IMR-90 (cell line): ENCODE results near the gene WBP1. TPM values are rescaled to one million over a fixed set of nuclear protein-coding genes. Genes with fewer than 3 reads are reported as not detected.
A peak's percentile ranks its signal among the peaks of the same experiment; 100 is the strongest.

Experiments
- ATAC-seq: fragments of 200-7000 bp; cut with Tn5 transposase; 2 replicates; pipeline ENCODE4 v1.9.1; 2020; ENCODE audit warnings: low read depth, mild to moderate bottlenecking, moderate library complexity
- BruUV-seq: library from RNA; stranded (reverse); fragments of 400-500 nt; replicated peaks from 2 replicates; lab custom pipeline; 2021; lab: Mats Ljungman, UMichigan
- CTCF ChIA-PET: fragments of 300-600 bp; formaldehyde crosslinking; extraction: SDS; loops from one replicate; lab custom pipeline; 2021; ENCODE audit warnings: antibody characterized with exemption; lab: Yijun Ruan, JAX
- POLR2A ChIA-PET: fragments of 300-600 bp; sonication (Branson Sonifier 250); formaldehyde crosslinking; loops from one replicate; lab custom pipeline; 2022; ENCODE audit warnings: antibody characterized with exemption; ENCODE audit not compliant: unreplicated experiment; lab: Charles Lee
- DNase-seq: peaks from one replicate; pipeline ENCODE4 v3.0.0; 2013
- H2AFZ ChIP-seq: replicated peaks from 2 replicates; pipeline ENCODE3; 2013; ENCODE audit warnings: low read length, mild to moderate bottlenecking; ENCODE audit not compliant: poor library complexity
- H2AK5ac ChIP-seq: 2 replicates; pipeline ENCODE4 v1.6.1; 2013; ENCODE audit warnings: low read depth, low read length, inconsistent platforms
- H2AK9ac ChIP-seq: replicated peaks from 2 replicates; pipeline ENCODE3; 2013; ENCODE audit warnings: mild to moderate bottlenecking, low read depth, low read length, moderate library complexity; ENCODE audit not compliant: poor library complexity
- H2BK120ac ChIP-seq: 2 replicates; pipeline ENCODE4 v1.6.1; 2013; ENCODE audit warnings: low read depth, low read length, inconsistent platforms
- H2BK15ac ChIP-seq: 3 replicates; pipeline ENCODE4 v1.6.1; 2013; ENCODE audit warnings: low read depth, low read length, inconsistent platforms
- H2BK20ac ChIP-seq: 2 replicates; pipeline ENCODE4 v1.6.1; 2013; ENCODE audit warnings: low read depth, mild to moderate bottlenecking, inconsistent platforms, low read length, moderate library complexity
- H2BK5ac ChIP-seq: 2 replicates; pipeline ENCODE4 v1.6.1; 2013; ENCODE audit warnings: mild to moderate bottlenecking, low read depth, low read length, inconsistent platforms; ENCODE audit not compliant: poor library complexity, severe bottlenecking
- H3K14ac ChIP-seq: replicated peaks from 2 replicates; pipeline ENCODE4 v1.6.1; 2013; ENCODE audit warnings: low read depth, low read length, inconsistent platforms
- H3K18ac ChIP-seq: 2 replicates; pipeline ENCODE4 v1.6.1; 2013; ENCODE audit warnings: low read depth, low read length, control low read depth
- H3K23ac ChIP-seq: 2 replicates; pipeline ENCODE4 v1.6.1; 2013; ENCODE audit warnings: low read depth, low read length, inconsistent platforms
- H3K27ac ChIP-seq: 2 replicates; pipeline ENCODE4 v1.5.1; 2013; ENCODE audit warnings: mild to moderate bottlenecking, control low read depth, low read length; ENCODE audit not compliant: insufficient read depth
- H3K27me3 ChIP-seq: 2 replicates; pipeline ENCODE4 v1.6.1; 2013; ENCODE audit warnings: low read length; ENCODE audit not compliant: control insufficient read depth, insufficient read depth
- H3K36me3 ChIP-seq: 2 replicates; pipeline ENCODE4 v1.6.1; 2013; ENCODE audit warnings: low read length, mixed read lengths; ENCODE audit not compliant: control insufficient read depth, insufficient read depth
- H3K4ac ChIP-seq: 2 replicates; pipeline ENCODE4 v1.6.1; 2013; ENCODE audit warnings: low read depth, low read length, inconsistent platforms
- H3K4me1 ChIP-seq: 2 replicates; pipeline ENCODE4 v1.6.1; 2013; ENCODE audit warnings: low read length, mixed read lengths; ENCODE audit not compliant: control insufficient read depth, insufficient read depth
- H3K4me2 ChIP-seq: 2 replicates; pipeline ENCODE4 v1.6.1; 2013; ENCODE audit warnings: low read depth, mild to moderate bottlenecking, control low read depth, low read length, moderate library complexity
- H3K4me3 ChIP-seq: 2 replicates; pipeline ENCODE4 v1.5.1; 2013; ENCODE audit warnings: low read depth, mild to moderate bottlenecking, control low read depth, low read length, moderate library complexity; ENCODE audit not compliant: insufficient read depth
- H3K56ac ChIP-seq: 2 replicates; pipeline ENCODE4 v1.6.1; 2013; ENCODE audit warnings: low read length, inconsistent platforms; ENCODE audit not compliant: insufficient read depth; ENCODE audit errors: extremely low read depth
- H3K79me1 ChIP-seq, 2 experiments: 2 replicates each; pipeline ENCODE4 v1.6.1; 2013; ENCODE audit warnings: low read length in 2 of 2, inconsistent platforms in 1 of 2, low read depth in 1 of 2
- H3K9ac ChIP-seq: 2 replicates; pipeline ENCODE4 v1.6.1; 2013; ENCODE audit warnings: low read depth, low read length, control low read depth
- H3K9me1 ChIP-seq: 2 replicates; pipeline ENCODE4 v1.6.1; 2013; ENCODE audit warnings: low read length, inconsistent platforms; ENCODE audit not compliant: insufficient read depth
- H3K9me3 ChIP-seq: 2 replicates; pipeline ENCODE4 v1.6.1; 2013; ENCODE audit warnings: low read length; ENCODE audit not compliant: control insufficient read depth, insufficient read depth
- H4K20me1 ChIP-seq: 2 replicates; pipeline ENCODE4 v1.6.1; 2013; ENCODE audit warnings: low read length, inconsistent platforms; ENCODE audit not compliant: insufficient read depth
- H4K5ac ChIP-seq: 2 replicates; pipeline ENCODE4 v1.6.1; 2013; ENCODE audit warnings: mild to moderate bottlenecking, low read depth, low read length, control low read depth
- H4K8ac ChIP-seq, 2 experiments: 2 replicates each; pipeline ENCODE4 v1.6.1; 2013; ENCODE audit warnings: low read depth in 2 of 2, low read length in 2 of 2, control low read depth in 1 of 2, inconsistent platforms in 1 of 2
- H4K91ac ChIP-seq: 2 replicates; pipeline ENCODE4 v1.6.1; 2013; ENCODE audit warnings: low read depth, low read length, inconsistent platforms; ENCODE audit not compliant: insufficient read depth
- BHLHE40 ChIP-seq: fragments of 150-350 bp; IDR thresholded peaks from 2 replicates; pipeline ENCODE4 v1.6.1; 2016; ENCODE audit warnings: mild to moderate bottlenecking, low read depth, low read length
- CEBPB ChIP-seq: IDR thresholded peaks from 2 replicates; pipeline ENCODE4 v1.6.1; 2012; ENCODE audit warnings: low read depth, low read length, improper control_type of control experiment
- CHD1 ChIP-seq: IDR thresholded peaks from 2 replicates; pipeline ENCODE4 v1.6.1; 2012; ENCODE audit warnings: low read depth, low read length, improper control_type of control experiment
- ELK1 ChIP-seq: fragments of 150-350 bp; IDR thresholded peaks from 2 replicates; pipeline ENCODE4 v1.6.1; 2016; ENCODE audit warnings: low read depth, mild to moderate bottlenecking, low read length, moderate library complexity, borderline replicate concordance
- FOS ChIP-seq: fragments of 150-350 bp; IDR thresholded peaks from 2 replicates; pipeline ENCODE4 v1.6.1; 2016; ENCODE audit warnings: low read depth, low read length
- MAFK ChIP-seq: IDR thresholded peaks from 2 replicates; pipeline ENCODE4 v1.6.1; 2012; ENCODE audit warnings: low read depth, low read length, improper control_type of control experiment
- MAZ ChIP-seq: IDR thresholded peaks from 2 replicates; pipeline ENCODE4 v1.6.1; 2012; ENCODE audit warnings: low read depth, mild to moderate bottlenecking, low read length, improper control_type of control experiment, moderate library complexity, borderline replicate concordance
- MXI1 ChIP-seq: IDR thresholded peaks from 2 replicates; pipeline ENCODE4 v1.6.1; 2012; ENCODE audit warnings: low read depth, mild to moderate bottlenecking, low read length, moderate library complexity, borderline replicate concordance
- NFE2L2 ChIP-seq: fragments of 150-350 bp; IDR thresholded peaks from 2 replicates; pipeline ENCODE4 v1.6.1; 2016; ENCODE audit warnings: low read depth, mild to moderate bottlenecking, low read length
- POLR2A ChIP-seq: IDR thresholded peaks from 2 replicates; pipeline ENCODE4 v1.6.1; 2012; ENCODE audit warnings: mild to moderate bottlenecking, low read depth, low read length
- RAD21 ChIP-seq: IDR thresholded peaks from 2 replicates; pipeline ENCODE4 v1.6.1; 2012; ENCODE audit warnings: low read length, improper control_type of control experiment
- RCOR1 ChIP-seq: IDR thresholded peaks from 2 replicates; pipeline ENCODE4 v1.6.1; 2012; ENCODE audit warnings: mild to moderate bottlenecking, low read length, improper control_type of control experiment; ENCODE audit not compliant: insufficient replicate concordance
- RFX5 ChIP-seq: IDR thresholded peaks from 2 replicates; pipeline ENCODE4 v1.8.0; 2012; ENCODE audit warnings: low read depth, mild to moderate bottlenecking, low read length, moderate library complexity
- SMC3 ChIP-seq: fragments of 150-350 bp; IDR thresholded peaks from 2 replicates; pipeline ENCODE4 v1.6.1; 2016; ENCODE audit warnings: low read depth, mild to moderate bottlenecking, antibody characterized with exemption, low read length, moderate library complexity
- USF2 ChIP-seq: fragments of 150-350 bp; IDR thresholded peaks from 2 replicates; pipeline ENCODE4 v1.6.1; 2017; ENCODE audit warnings: mild to moderate bottlenecking, antibody characterized with exemption, low read length, low read depth
- WGBS, 2 experiments: methylation state at CpG; one replicate each; pipeline versions ENCODE4 v1.1.5 to v1.1.7; 2013; ENCODE audit warnings: missing lambda C conversion rate in 2 of 2; ENCODE audit not compliant: insufficient read length in 1 of 2; ENCODE audit errors: extremely low coverage in 2 of 2; 5-methylcytosine and 5-hydroxymethylcytosine counted together
- dilution Hi-C: fragments of 300-500 bp; cut with HindIII; formaldehyde crosslinking; loops from one replicate; pipeline ENCODE4 v1.14.3; 2018; ENCODE audit warnings: low sequenced_read_pairs; ENCODE audit not compliant: unreplicated experiment
- in situ Hi-C: fragments of 300-500 bp; cut with MboI; formaldehyde crosslinking; loops from 3 replicates; pipeline ENCODE4 v1.14.3; 2019; ENCODE audit warnings: low sequenced_read_pairs, inconsistent platforms, mixed read lengths
- intact Hi-C: fragments of 100-400 bp; cut with micrococcal nuclease; formaldehyde crosslinking; loops from 2 replicates; pipeline ENCODE4 v1.10.0; 2022
- polyA plus RNA-seq, 3 experiments: library from polyadenylated mRNA; depleted of rRNA; stranded (reverse); fragments of >200 nt; gene quantifications; 2 replicates each; pipeline ENCODE4 v1.2.3, GENCODE V29; 2012; ENCODE audit warnings: low replicate concordance in 1 of 3
- total RNA-seq: library from RNA; depleted of rRNA; stranded (reverse); fragments of >200 nt; gene quantifications from 2 replicates; pipeline ENCODE4 v1.2.3, GENCODE V29; 2012

WBP1 gene
- total and polyA plus RNA-seq, 2 of the 4 experiments (the other 2 are of a cell fraction), result 22.9 to 78.5 TPM

DNA sequence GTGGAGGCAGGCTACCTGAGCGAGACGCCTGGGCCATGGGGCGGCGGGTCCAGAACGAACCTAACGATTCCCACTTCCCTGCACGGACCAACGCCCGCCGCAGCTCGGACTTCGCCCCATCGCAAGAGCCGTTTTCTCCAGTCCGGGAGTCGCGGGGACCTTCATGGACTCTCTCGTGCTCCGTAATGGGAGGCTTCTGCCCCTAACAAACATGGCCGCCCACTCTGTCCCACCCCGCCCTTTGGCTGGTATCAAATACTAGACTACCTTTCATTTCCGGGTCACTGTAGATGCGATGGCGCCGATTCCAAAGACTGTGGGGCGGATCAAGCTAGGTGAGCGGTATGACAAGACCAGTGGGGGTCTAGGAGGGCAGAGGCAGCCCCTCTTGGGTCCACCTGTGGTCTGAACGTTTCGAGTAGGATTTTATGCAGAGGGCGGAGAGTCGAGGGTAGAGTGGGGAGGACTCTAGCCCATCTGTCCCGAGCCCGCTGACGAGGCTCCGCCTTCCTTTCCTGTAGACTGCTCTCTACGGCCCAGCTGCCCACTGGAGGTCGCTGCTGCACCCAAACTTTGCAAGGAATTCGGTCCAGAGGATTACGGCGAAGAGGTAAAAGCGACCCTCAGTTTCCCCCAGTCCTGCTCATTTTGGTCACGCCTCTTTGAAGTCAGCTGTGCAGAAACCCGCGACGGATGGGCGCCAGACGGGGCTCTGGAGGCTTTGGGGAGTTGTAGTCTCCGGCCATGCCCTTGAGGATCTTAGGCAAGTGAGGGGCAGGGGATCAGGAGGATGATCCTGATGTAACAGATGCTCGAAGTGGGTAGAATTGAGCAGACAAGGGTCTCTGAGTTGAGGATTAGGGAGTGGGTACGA lies 24.8 kb downstream of the WBP1 start, which contains the start of the genes CCDC142 and TTC31:
CCDC142 (minus strand) TSS at position 198 of the 874 bp plus-strand sequence; CDS start at position 37, 161 bp downstream.
TTC31 (plus strand) TSS at position 281 of the 874 bp plus-strand sequence; CDS start at position 296, 15 bp downstream.
- Histone ChIP-seq H2BK120ac (peak within 1 kb of the TSS; percentile 98), H2BK20ac (peak within 1 kb of the TSS; percentile 93), H3K4me2 (peak within 1 kb of the TSS; percentile 97), H2AFZ (peak within 1 kb of the TSS; percentile 100), H3K27me3 (no peaks in the 10 kb centered on the region), H2BK5ac (peak within 1 kb of the TSS; percentile 92), H2AK5ac (peak within 1 kb of the TSS; percentile 73), H3K9me1 (peaks cover 7% of the 10 kb centered on the region; the same call in 1 of the 2 replicates), H3K4ac (peak within 1 kb of the TSS; percentile 97), H4K91ac (peak within 1 kb of the TSS; percentile 99), H2AK9ac (peak within 1 kb of the TSS; percentile 99), H4K8ac (peak within 1 kb of the TSS; percentile 79 to 100), H3K9ac (peak within 1 kb of the TSS; percentile 89), H3K14ac (peak within 1 kb of the TSS; percentile 99), H3K18ac (peak within 1 kb of the TSS; percentile 87), H3K23ac (peak within 1 kb of the TSS; percentile 98), H3K4me3 (peak within 1 kb of the TSS; percentile 80), H2BK15ac (peak within 1 kb of the TSS; percentile 99; the same call in 2 of the 3 replicates), H3K56ac (peak within 1 kb of the TSS; percentile 95), H4K20me1 (peaks cover 3% of the 10 kb centered on the region; the same call in 1 of the 2 replicates), H3K9me3 (no peaks in the 10 kb centered on the region), H3K79me1 (peaks cover 24 to 63% of the 10 kb centered on the region in 2 experiments), H4K5ac (peak within 1 kb of the TSS; percentile 97), H3K36me3 (peaks cover 7% of the 10 kb centered on the region), H3K27ac (peak within 1 kb of the TSS; percentile 91), H3K4me1 (peaks cover 13% of the 10 kb centered on the region)
- BruUV-seq, result no TSS peak
- in situ Hi-C loops (loop anchor here (5.0 to 25.0 kb wide), 2 partner anchors 94 to 379 kb away; no protein-coding TSS in a partner anchor), dilution Hi-C loops (no loop called here), intact Hi-C loops (loop anchor here (1.0 kb wide), 3 partner anchors 29 to 104 kb away; partner anchors contain the start of genes AUP1 and HTRA2)
- ChIA-PET POLR2A (interaction anchor here (1.1 to 1.4 kb wide), 2 partner anchors 21 to 24 kb away, joined by 3 to 5 read pairs; partner anchors contain the start of gene WBP1), CTCF (interaction anchor here (0.6 to 3.4 kb wide), 6 partner anchors 14 to 106 kb away, joined by 3 to 17 read pairs (median 4); no protein-coding TSS in a partner anchor)
- WGBS, 2 experiments, result 0% methylated on average over 13 of the region's 50 CpGs; no CpG with 5 or more reads in 1 of the 2 experiments
- DNase-seq (peak; percentile 93), ATAC-seq (peak; percentile 93)
- TF ChIP-seq RCOR1 (peak; percentile 20), CHD1 (no peak), ELK1 (no peak), USF2 (no peak), RAD21 (peak; percentile 75), FOS (no peak), NFE2L2 (no peak; the same call in 1 of the 2 replicates), POLR2A (peak; percentile 57; the same call in 1 of the 2 replicates), CEBPB (no peak), RFX5 (no peak), SMC3 (peak; percentile 88), MAFK (0 out of 2 replicates have a peak, but pooled peaks have one; percentile 5), MXI1 (peak; percentile 31; the same call in 1 of the 2 replicates), MAZ (peak; percentile 81; the same call in 1 of the 2 replicates), BHLHE40 (0 out of 2 replicates have a peak, but pooled peaks have one; percentile 21)
